Stimulated activated CD4-positive, alpha-beta T cell treated with anti-CD3 and anti-CD28 coated beads, TNF-alpha, amount 100 ng/mL, for 48 hours (primary cell): ENCODE data around the gene IFI27.
A peak's percentile ranks its signal among the peaks of the same experiment; 100 is the strongest.
"Not testable (repeated sequence)": the region's sequence is repeated elsewhere in the genome, so short reads cannot be mapped to it uniquely, and the experiment has no call there.

Experiments used
- DNase-seq, 3 donors: peaks; one replicate each; pipeline ENCODE4 v3.0.0-alpha.2; 2020; ENCODE audit warnings: low read depth in 3 of 3

Gene IFI27

DNA sequence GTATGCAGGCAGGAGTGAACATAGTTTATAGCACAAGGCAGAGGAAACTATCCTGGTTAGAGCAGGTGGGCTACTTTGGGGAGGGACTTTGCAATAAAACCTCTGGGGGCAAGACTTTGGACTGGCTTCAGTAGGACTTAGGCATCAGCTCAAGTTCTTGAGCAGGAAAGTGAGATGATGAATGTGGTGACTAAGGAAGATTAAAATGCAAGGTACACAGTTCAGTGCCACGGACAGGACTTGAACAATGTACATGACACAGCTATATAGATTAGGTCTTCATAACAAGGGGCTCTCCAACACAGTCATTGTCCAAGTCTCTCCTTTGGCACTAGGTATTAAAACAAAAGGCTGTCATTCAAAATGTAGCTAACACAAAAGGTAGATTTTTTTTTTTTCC lies 42.1 kb downstream of the IFI27 start:
- DNase-seq, result no peak

- no peak for DNase-seq
These were observed 43.3 kb downstream of the IFI27 start for GRCh38 chr14:94153750-94154342.

GRCh38 chr14:94156143-94156542 lies 45.6 kb downstream of the IFI27 start:
- not testable (repeated sequence) for DNase-seq

GRCh38 chr14:94157197-94157596 lies 46.7 kb downstream of the IFI27 start:
- no peak for DNase-seq

DNA sequence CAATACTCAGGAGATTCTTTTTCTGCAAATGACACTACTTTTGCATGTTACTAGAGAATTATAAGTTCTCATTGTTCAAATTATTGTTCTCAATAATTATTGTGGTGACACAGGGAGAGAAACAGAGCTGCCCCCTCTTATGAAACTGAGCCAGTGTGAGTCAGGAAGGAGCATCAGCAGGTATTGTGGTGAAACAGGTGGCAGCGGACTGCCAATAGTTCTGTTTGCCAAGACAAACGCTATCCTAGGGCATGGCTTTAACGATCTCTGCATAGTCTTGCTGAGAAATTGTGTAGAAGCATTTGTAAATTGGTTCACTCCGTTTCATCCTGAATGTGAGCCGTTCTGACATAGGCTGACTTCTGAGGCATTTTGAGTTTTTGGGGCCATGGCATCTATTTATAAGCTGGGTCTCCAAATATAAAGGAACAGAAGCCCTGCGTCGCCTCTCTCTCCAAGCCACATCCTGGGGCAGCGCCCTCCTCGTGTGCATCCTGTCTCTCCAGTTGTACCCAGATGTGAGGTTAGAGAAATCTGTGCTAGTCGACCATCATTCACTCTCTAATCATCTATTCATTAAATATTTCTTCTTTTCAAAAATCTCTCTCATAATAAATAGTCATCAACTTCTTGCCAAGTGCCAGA lies 47.8 kb downstream of the IFI27 start:
- DNase-seq, result no peak

GRCh38 chr14:94161058-94161457 lies 50.5 kb downstream of the IFI27 start:
- no peak for DNase-seq

DNA sequence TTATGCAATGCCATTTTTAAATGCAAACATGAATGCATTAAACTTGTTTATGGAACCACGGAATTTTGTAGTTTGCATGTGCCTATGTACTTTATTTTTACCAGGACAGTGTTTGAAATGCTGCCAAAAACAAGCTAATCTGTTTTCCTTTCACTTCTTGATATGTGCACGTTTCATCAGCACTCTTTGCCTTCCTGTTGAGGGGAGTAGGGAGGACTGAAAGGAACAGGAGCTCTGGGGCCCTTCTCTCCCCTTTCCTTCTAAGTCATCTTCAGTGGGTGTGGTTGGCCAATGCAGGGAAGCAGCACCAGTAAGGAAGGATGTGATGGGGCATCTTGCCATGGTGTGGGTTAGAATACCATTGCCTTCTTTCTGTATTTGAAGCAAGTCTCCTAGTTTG lies 51.4 kb downstream of the IFI27 start:
- DNase-seq, result no peak

DNA sequence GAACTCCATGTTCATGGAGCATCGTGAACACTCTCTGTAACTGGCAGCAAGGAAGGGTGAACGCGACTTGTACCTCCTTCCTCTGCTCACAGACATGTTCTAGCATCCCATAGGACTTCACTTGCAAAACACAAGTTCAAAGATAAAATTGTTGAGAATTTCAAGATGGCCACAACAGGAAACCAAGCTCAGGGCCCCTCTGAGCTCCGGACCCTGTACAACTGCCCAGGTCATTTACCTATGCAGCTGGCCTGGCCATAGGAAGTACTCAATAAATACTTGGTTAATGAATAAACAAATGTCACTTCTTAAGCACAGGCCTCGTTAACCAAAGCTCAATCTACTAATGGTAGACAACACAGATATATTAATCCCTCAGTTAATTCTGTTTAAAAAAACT lies 51.9 kb downstream of the IFI27 start:
- no peak for DNase-seq

GRCh38 chr14:94163796-94164195 lies 53.3 kb downstream of the IFI27 start:
- DNase-seq, result no peak

DNA sequence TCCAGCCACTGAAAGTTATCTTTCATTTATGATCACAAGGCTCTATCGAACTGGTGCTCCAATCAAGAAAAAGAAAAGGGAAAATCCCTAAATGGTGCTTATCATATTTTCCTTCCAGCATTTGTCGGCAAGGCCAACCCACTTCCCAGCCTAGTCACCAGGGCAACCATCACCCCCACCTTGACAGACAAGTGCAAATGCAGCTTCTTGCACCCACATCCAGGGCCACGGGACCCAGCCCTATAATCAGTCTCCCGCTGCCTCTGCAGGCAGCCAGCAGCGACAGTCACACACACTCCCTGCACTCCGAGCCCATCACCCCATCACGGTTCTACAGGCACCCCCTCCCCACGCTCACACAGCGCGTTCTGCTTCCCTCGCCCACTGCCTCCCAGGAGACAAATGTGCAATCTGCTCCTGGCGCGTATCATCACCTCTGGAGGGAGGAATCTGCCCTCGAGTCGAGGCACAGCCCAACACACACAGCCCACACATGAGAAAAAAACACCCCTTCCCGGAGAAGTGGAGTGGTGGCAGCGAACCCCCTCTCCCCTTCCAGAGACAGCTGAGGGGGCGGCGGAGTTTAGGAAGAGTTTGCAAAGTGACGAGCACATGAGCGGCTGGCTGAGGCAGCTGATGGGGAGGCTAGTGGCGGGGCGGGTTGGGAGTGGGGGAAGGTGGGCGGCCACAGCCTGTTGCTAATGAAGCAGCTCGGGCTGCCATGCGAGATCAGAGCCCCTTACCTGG lies 54.3 kb downstream of the IFI27 start:
- DNase-seq, result peak in 1 of 3 donors; percentile 46

DNA sequence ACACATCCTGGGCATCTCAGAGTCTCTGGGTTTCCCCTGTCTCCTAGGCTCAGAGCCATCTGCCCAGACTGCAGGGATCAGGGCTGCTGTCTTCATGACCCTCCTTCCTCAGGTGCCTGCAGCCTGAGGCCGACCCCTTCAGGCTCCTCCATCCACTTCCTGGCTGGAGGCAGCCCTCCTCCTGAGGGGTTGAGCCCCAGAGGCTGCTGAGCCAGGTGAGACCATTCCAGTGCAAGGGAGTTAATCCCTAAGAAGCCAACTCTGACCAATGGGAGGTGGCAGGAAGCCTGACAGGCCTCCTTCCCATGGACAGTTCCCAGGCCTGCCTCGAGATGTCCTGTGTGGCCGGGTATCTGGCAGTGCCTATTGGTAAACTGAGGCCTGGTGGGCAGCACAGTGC lies 55.2 kb downstream of the IFI27 start:
- DNase-seq, result no peak
